GM12878 (cell line): ENCODE data around the gene NECTIN2.

Experiments
- CBFB ChIP-seq: IDR thresholded peaks from 2 replicates; pipeline ENCODE4 v1.6.1; 2016; ENCODE audit warnings: antibody characterized with exemption, low read depth
- NFIC ChIP-seq: IDR thresholded peaks from 2 replicates; pipeline ENCODE4 v1.6.1; 2012; ENCODE audit warnings: low read depth, mild to moderate bottlenecking, inconsistent platforms, low read length, moderate library complexity
- NR2C1 ChIP-seq: fragments of 450-650 bp; IDR thresholded peaks from 2 replicates; pipeline ENCODE4 v1.6.1; 2017; ENCODE audit warnings: antibody characterized with exemption, mild to moderate bottlenecking, moderate library complexity
- POLR2A ChIP-seq: IDR thresholded peaks from 2 replicates; pipeline ENCODE4 v1.6.1; 2011; ENCODE audit warnings: low read depth, mild to moderate bottlenecking, low read length
- RAD21 ChIP-seq: IDR thresholded peaks from 2 replicates; pipeline ENCODE4 v1.6.1; 2011; ENCODE audit warnings: mild to moderate bottlenecking, low read depth, low read length, moderate library complexity; ENCODE audit not compliant: insufficient read depth
- TF ChIP-seq, protein P1 (sequence below): fragments of 450-650 bp; IDR thresholded peaks from 2 replicates; pipeline ENCODE4 v1.6.1; 2017; ENCODE audit warnings: mild to moderate bottlenecking, moderate library complexity
- TF ChIP-seq, protein P2 (sequence below): IDR thresholded peaks from 2 replicates; pipeline ENCODE4 v1.6.1; 2011; ENCODE audit warnings: low read depth, mild to moderate bottlenecking, low read length, moderate library complexity, borderline replicate concordance; ENCODE audit errors: extremely low read depth

DNA sequence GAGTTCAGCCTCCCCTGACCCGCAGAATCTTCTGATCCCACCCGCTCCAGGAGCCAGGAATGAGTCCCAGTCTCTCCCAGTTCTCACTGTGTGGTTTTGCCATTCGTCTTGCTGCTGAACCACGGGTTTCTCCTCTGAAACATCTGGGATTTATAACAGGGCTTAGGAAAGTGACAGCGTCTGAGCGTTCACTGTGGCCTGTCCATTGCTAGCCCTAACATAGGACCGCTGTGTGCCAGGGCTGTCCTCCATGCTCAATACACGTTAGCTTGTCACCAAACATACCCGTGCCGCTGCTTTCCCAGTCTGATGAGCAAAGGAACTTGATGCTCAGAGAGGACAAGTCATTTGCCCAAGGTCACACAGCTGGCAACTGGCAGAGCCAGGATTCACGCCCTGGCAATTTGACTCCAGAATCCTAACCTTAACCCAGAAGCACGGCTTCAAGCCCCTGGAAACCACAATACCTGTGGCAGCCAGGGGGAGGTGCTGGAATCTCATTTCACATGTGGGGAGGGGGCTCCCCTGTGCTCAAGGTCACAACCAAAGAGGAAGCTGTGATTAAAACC, 58.4 kb downstream of the NECTIN2 start:
- TF ChIP-seq NFIC (no peak), CBFB (peak; percentile 36; the same call in 1 of the 2 replicates), POLR2A (peak; percentile 45; the same call in 1 of the 2 replicates), NR2C1 (no peak), RAD21 (no peak)
- TF ChIP-seq, protein P1, sequence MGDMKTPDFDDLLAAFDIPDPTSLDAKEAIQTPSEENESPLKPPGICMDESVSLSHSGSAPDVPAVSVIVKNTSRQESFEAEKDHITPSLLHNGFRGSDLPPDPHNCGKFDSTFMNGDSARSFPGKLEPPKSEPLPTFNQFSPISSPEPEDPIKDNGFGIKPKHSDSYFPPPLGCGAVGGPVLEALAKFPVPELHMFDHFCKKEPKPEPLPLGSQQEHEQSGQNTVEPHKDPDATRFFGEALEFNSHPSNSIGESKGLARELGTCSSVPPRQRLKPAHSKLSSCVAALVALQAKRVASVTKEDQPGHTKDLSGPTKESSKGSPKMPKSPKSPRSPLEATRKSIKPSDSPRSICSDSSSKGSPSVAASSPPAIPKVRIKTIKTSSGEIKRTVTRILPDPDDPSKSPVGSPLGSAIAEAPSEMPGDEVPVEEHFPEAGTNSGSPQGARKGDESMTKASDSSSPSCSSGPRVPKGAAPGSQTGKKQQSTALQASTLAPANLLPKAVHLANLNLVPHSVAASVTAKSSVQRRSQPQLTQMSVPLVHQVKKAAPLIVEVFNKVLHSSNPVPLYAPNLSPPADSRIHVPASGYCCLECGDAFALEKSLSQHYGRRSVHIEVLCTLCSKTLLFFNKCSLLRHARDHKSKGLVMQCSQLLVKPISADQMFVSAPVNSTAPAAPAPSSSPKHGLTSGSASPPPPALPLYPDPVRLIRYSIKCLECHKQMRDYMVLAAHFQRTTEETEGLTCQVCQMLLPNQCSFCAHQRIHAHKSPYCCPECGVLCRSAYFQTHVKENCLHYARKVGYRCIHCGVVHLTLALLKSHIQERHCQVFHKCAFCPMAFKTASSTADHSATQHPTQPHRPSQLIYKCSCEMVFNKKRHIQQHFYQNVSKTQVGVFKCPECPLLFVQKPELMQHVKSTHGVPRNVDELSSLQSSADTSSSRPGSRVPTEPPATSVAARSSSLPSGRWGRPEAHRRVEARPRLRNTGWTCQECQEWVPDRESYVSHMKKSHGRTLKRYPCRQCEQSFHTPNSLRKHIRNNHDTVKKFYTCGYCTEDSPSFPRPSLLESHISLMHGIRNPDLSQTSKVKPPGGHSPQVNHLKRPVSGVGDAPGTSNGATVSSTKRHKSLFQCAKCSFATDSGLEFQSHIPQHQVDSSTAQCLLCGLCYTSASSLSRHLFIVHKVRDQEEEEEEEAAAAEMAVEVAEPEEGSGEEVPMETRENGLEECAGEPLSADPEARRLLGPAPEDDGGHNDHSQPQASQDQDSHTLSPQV: no peak
- TF ChIP-seq, protein P2, sequence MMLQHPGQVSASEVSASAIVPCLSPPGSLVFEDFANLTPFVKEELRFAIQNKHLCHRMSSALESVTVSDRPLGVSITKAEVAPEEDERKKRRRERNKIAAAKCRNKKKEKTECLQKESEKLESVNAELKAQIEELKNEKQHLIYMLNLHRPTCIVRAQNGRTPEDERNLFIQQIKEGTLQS: no peak
